Measurements from ENCODE around the gene PLA2G4D.

DNA sequence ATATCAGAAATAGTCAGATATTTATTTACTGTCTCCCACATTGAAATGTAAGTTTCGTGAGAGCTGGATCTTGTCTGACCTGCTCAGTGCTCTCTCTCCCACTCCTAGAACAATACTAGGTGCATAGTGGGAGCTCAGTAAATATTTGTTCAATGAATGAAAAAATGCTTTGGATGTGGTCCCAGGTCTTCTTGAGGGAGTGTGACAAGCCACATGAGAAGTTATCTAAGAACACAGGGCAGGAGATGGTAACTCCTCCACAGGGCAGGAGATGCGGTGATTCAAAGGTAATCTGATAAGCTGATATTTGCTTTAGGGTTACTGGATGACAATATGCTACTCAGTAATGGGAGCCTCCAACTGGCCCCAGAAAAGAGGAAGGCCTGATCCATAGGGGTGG lies 47.8 kb downstream of the PLA2G4D start:
- TF ChIP-seq CTCF (conservative IDR thresholded peaks at IDR 0.05; ENCODE audit: low read depth, low read length) = no peak
- no peak for TF ChIP-seq EZH2 (IDR thresholded peaks at IDR 0.05; ENCODE audit: borderline replicate concordance, low read depth, low read length, poor library complexity, severe bottlenecking)

All from A673 (cell line).